Endodermal cell (in vitro differentiated cells): ENCODE measurements around the gene AKAP6. TPM values are rescaled to one million over a fixed set of nuclear protein-coding genes. Genes with fewer than 3 reads are reported as not detected.

Experiments used
- DNase-seq: peaks from one replicate; pipeline ENCODE4 v3.0.0-alpha.2; 2017
- H3K27ac ChIP-seq: 2 replicates; pipeline ENCODE4 v1.5.1; 2013; ENCODE audit warnings: mild to moderate bottlenecking, low read depth, low read length, moderate library complexity
- H3K27me3 ChIP-seq: 2 replicates; pipeline ENCODE4 v1.6.1; 2013; ENCODE audit warnings: mild to moderate bottlenecking, low read length, moderate library complexity; ENCODE audit not compliant: insufficient read depth, control insufficient read depth, poor library complexity, severe bottlenecking
- H3K36me3 ChIP-seq: 2 replicates; pipeline ENCODE4 v1.7.0; 2013; ENCODE audit warnings: mild to moderate bottlenecking, low read length, moderate library complexity; ENCODE audit not compliant: control insufficient read depth, insufficient read depth
- H3K4me1 ChIP-seq: one replicate; pipeline ENCODE4 v1.7.0; 2013; ENCODE audit warnings: low read length; ENCODE audit not compliant: control insufficient read depth, insufficient read depth
- H3K4me3 ChIP-seq: 2 replicates; pipeline ENCODE4 v1.5.1; 2013; ENCODE audit warnings: mild to moderate bottlenecking, low read length, moderate library complexity
- H3K9ac ChIP-seq: 2 replicates; pipeline ENCODE4 v1.6.1; 2013; ENCODE audit warnings: mild to moderate bottlenecking, low read length, moderate library complexity; ENCODE audit not compliant: poor library complexity, severe bottlenecking; ENCODE audit errors: extremely low read depth
- H3K9me3 ChIP-seq: 2 replicates; pipeline ENCODE4 v1.6.1; 2013; ENCODE audit warnings: mild to moderate bottlenecking, low read length, moderate library complexity; ENCODE audit not compliant: control insufficient read depth
- H3K27ac Mint-ChIP-seq: 2 replicates; pipeline ENCODE4 v1.8.0; 2020; ENCODE audit warnings: mixed read lengths
- H3K27me3 Mint-ChIP-seq: 2 replicates; pipeline ENCODE4 v1.8.0; 2021; ENCODE audit warnings: mild to moderate bottlenecking, mixed read lengths; ENCODE audit not compliant: insufficient read depth
- H3K36me3 Mint-ChIP-seq: 2 replicates; pipeline ENCODE4 v1.8.0; 2020; ENCODE audit warnings: low read depth, mixed read lengths
- H3K4me1 Mint-ChIP-seq: 2 replicates; pipeline ENCODE4 v1.8.0; 2020; ENCODE audit warnings: mixed read lengths
- H3K4me3 Mint-ChIP-seq: 2 replicates; pipeline ENCODE4 v1.8.0; 2020; ENCODE audit warnings: mild to moderate bottlenecking, moderate library complexity, mixed read lengths
- H3K9me3 Mint-ChIP-seq: 2 replicates; pipeline ENCODE4 v1.8.0; 2020; ENCODE audit warnings: mild to moderate bottlenecking, mixed read lengths
- CTCF ChIP-seq: fragments of 200-600 bp; sonication (generic); conservative IDR thresholded peaks from 2 replicates; pipeline ENCODE4 v1.5.0; 2021; ENCODE audit warnings: antibody characterized with exemption, mild to moderate bottlenecking
- WGBS, 2 experiments: methylation state at CpG; one replicate each; pipeline versions ENCODE4 v1.1.5 to v1.1.7; 2013; ENCODE audit warnings: missing lambda C conversion rate in 2 of 2, mixed read lengths in 1 of 2; ENCODE audit not compliant: insufficient coverage in 1 of 2, insufficient read length in 1 of 2; 5-methylcytosine and 5-hydroxymethylcytosine counted together
- total RNA-seq, 2 donors: library from RNA; stranded (reverse); fragmentation: NEBNext Ultra II Directional in 1 of 2; extraction: Animal tissue kit (Norgen Biotek cat#: 25700) in 1 of 2; gene quantifications; 2 replicates in 1 of 2; 3 replicates in 1 of 2; pipeline ENCODE4 v1.2.1, GENCODE V29; 2021

Gene AKAP6
- total RNA-seq, 2 donors from 2014 or later = 4.3 to 5.0 TPM

GRCh38 chr14:32341947-32342846 lies 13.1 kb downstream of the AKAP6 start:
- no peaks in the 10 kb centered on the region for H3K27me3 ChIP-seq
- WGBS, 2 experiments = 80 to 100% methylated on average over 1 to 2 of the region's 2 CpGs
- Mint-ChIP-seq H3K27ac (no peak overlapping the region), H3K4me3 (no peak overlapping the region), H3K4me1 (no peaks in the 10 kb centered on the region), H3K36me3 (no peaks in the 10 kb centered on the region), H3K27me3 (no peaks in the 10 kb centered on the region), H3K9me3 (no peaks in the 10 kb centered on the region)
- TF ChIP-seq CTCF = no peak
- H3K9me3 ChIP-seq = no peaks in the 10 kb centered on the region
- no peaks in the 10 kb centered on the region for H3K4me1 ChIP-seq
- no peak overlapping the region for H3K27ac ChIP-seq
- H3K9ac ChIP-seq = no peak overlapping the region
- H3K4me3 ChIP-seq = no peak overlapping the region
- H3K36me3 ChIP-seq = no peaks in the 10 kb centered on the region
- DNase-seq = no peak

GRCh38 chr14:32342847-32343194 lies 13.7 kb downstream of the AKAP6 start:
- TF ChIP-seq CTCF = no peak
- H3K36me3 ChIP-seq = no peaks in the 10 kb centered on the region
- no peaks in the 10 kb centered on the region for H3K4me1 ChIP-seq
- H3K9ac ChIP-seq = no peak overlapping the region
- Mint-ChIP-seq H3K27ac (no peak overlapping the region), H3K36me3 (no peaks in the 10 kb centered on the region), H3K4me3 (no peak overlapping the region), H3K4me1 (no peaks in the 10 kb centered on the region), H3K9me3 (no peaks in the 10 kb centered on the region), H3K27me3 (peaks cover under 1% of the 10 kb centered on the region)
- no peak overlapping the region for H3K4me3 ChIP-seq
- H3K27ac ChIP-seq = no peak overlapping the region
- H3K27me3 ChIP-seq = no peaks in the 10 kb centered on the region
- 54% methylated on average over 2 of the region's 2 CpGs; no CpG with 5 or more reads in 1 of the 2 experiments for WGBS, 2 experiments
- no peaks in the 10 kb centered on the region for H3K9me3 ChIP-seq
- no peak for DNase-seq

- no peaks in the 10 kb centered on the region for H3K4me1 ChIP-seq
- H3K9me3 Mint-ChIP-seq = no peaks in the 10 kb centered on the region
- no peaks in the 10 kb centered on the region for H3K36me3 ChIP-seq
- H3K27me3 ChIP-seq = no peaks in the 10 kb centered on the region
- no peaks in the 10 kb centered on the region for H3K4me1 Mint-ChIP-seq
- TF ChIP-seq CTCF = no peak
- H3K36me3 Mint-ChIP-seq = no peaks in the 10 kb centered on the region
- H3K27ac Mint-ChIP-seq = no peak overlapping the region
- H3K27me3 Mint-ChIP-seq = peaks cover 3% of the 10 kb centered on the region
- no peak overlapping the region for H3K27ac ChIP-seq
- WGBS, 2 experiments = 94% methylated on average over 2 of the region's 2 CpGs; no CpG with 5 or more reads in 1 of the 2 experiments
- DNase-seq = no peak
- no peak overlapping the region for H3K4me3 ChIP-seq
- H3K9ac ChIP-seq = no peak overlapping the region
- no peaks in the 10 kb centered on the region for H3K9me3 ChIP-seq
- H3K4me3 Mint-ChIP-seq = no peak overlapping the region
These were observed 14.9 kb downstream of the AKAP6 start for GRCh38 chr14:32343926-32344430.
